GM18951 (cell line): ENCODE measurements around the gene MROH9.

ENCODE experiments used
- POLR2A ChIP-seq: IDR thresholded peaks from 4 replicates; pipeline ENCODE4 v1.6.1; 2011; ENCODE audit warnings: mild to moderate bottlenecking; ENCODE audit not compliant: insufficient read length, insufficient read depth; ENCODE audit errors: extremely low read depth
- in situ Hi-C: fragments of 300-500 bp; cut with MboI; formaldehyde crosslinking; loops from one replicate; pipeline ENCODE4 v1.12.0; 2022; ENCODE audit warnings: low sequenced_read_pairs, mixed read lengths, inconsistent platforms; ENCODE audit not compliant: unreplicated experiment

MROH9 gene

DNA sequence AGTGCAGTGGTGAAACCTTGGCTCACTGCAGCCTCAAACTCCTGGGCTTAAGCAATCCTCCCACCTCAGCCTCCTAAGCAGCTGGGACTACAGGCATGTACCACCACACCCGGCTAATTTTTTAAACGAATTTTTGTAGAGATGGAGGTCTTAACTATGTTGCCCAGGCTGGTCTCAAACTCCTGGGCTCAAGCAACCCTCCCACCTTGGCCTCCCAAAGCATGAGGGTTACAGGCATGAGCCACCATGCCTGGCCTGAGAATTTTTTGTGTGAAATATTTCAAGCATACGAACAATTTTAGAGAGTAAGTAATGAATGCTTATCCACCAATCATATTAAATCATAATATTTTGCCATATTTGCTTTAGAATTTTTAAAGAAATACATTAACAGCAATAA lies 51.6 kb downstream of the MROH9 start:
- in situ Hi-C loops, result no loop called here
- TF ChIP-seq POLR2A, result no peak

GRCh38 chr1:170987424-170987823 lies 52.1 kb downstream of the MROH9 start:
- TF ChIP-seq POLR2A, result no peak
- in situ Hi-C loops, result no loop called here

- in situ Hi-C loops, result no loop called here
- no peak for TF ChIP-seq POLR2A
These were observed 57.8 kb downstream of the MROH9 start for GRCh38 chr1:170993151-170993550.

GRCh38 chr1:170993717-170994116 lies 58.4 kb downstream of the MROH9 start:
- TF ChIP-seq POLR2A, result no peak
- in situ Hi-C loops, result no loop called here

DNA sequence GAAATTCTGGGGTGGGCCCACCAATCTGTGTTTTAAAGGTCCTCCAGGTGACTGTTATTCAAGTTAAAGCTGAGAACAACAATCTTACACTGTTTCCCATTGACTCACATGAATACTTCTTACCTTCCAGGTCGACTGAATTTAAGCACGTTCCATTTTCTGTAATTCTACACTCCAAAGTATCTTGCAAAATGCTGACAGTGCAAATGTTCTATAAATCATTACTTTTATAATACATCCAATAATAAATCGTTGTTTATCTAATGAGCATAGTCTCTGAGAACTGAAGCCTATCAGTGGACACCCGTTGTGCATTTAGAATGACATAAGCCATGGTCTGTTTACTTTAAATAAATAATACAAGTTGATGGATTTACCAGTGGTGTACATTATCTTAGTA lies 79.5 kb downstream of the MROH9 start:
- TF ChIP-seq POLR2A, result no peak
- in situ Hi-C loops, result no loop called here

GRCh38 chr1:171017426-171017825 lies 82.1 kb downstream of the MROH9 start:
- in situ Hi-C loops, result no loop called here
- TF ChIP-seq POLR2A, result no peak

DNA sequence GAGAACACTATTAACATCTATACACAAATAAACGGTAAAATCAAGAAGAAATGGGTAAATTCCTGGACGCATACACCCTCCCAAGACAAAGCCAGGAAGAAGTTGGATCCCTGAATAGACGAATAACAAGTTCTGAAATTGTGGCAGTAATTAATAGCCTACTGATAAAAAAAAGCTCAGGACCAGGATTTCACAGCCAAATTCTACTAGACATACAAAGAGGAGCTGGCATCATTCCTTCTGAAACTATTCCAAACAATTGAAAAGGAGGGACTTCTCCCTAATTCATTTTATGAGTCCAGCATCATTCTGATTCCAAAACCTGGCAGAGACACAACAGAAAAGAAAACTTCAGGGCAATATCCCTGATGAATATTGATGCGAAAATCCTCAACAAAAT lies 84.6 kb downstream of the MROH9 start:
- TF ChIP-seq POLR2A, result no peak
- in situ Hi-C loops, result no loop called here

- in situ Hi-C loops, result no loop called here
- TF ChIP-seq POLR2A, result no peak
These were observed 97.7 kb downstream of the MROH9 start for GRCh38 chr1:171032822-171033702.

GRCh38 chr1:171037626-171038025 lies 102.3 kb downstream of the MROH9 start:
- in situ Hi-C loops, result no loop called here
- no peak for TF ChIP-seq POLR2A

DNA sequence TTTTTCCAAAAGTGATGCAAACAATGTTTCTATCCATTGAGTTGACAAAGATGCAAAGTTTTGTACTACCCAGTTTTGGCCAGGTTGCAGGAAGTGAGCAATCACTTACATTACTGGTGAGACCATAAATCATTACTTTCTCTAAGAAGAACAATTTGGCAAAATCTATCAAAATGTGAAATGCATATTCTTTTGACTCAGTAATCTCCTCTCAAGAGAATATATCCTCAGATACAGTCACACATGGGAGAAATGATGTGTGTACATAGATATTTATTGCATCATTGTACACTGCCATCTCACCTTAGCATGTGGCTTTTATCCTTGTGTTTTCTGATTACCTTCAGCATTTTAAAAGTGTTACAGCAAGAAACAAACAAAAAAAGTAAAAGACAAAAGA lies 103.0 kb downstream of the MROH9 start:
- in situ Hi-C loops, result no loop called here
- no peak for TF ChIP-seq POLR2A

DNA sequence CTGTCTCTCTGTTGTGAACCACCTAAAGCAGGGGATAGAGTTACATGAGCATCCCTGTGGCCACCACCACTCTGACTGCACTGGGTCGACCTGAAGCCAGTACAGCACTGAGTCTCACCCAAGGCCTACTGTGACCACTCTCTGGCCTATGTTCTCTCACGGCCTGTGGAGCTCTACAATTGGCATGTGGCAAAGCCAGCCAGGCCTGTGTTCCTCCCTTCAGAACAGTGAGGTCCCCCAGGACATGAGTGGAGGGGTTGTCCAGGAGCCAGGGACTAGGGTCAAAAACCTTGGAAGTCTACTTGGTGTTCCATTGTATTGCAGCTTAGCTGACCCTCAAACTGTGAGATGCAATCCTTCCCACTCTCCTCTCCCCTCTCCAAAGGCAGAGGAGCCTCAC lies 112.7 kb downstream of the MROH9 start:
- in situ Hi-C loops, result no loop called here
- TF ChIP-seq POLR2A, result no peak

- in situ Hi-C loops, result no loop called here
- TF ChIP-seq POLR2A, result no peak
These were observed 117.6 kb downstream of the MROH9 start for GRCh38 chr1:171052977-171053376.

DNA sequence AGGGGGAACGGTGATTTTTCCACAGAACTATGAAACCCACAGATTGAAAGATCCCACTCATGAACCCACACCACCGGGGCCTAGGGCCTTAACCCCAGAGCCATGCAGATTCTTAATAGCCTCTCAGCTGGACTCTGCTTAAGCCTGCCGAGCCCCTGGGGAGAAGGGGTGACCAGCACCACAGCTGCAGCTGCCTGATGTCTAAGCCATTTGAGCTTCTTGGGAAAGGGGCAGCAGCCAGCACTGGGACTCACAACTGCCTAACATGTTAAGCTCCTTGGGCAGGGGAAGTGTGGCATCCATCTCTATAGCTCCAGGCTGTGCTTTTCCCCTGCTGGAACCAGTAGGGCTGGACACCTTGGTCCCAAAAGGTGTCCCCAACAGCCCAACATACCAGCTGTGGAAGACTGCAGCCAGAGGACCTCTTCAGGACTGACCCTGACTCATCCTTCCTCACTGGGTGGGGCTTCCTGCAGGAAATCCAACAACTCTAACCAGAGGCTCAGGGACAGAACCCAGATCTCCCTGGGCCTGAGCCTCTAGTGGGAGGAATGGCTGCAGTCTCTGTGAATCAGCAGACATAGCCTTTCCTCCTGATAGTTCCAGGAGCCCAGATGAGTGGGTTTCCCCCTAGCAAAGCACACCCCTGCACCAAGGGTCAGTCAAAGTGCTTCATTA lies 120.8 kb downstream of the MROH9 start:
- in situ Hi-C loops, result no loop called here
- TF ChIP-seq POLR2A, result no peak

DNA sequence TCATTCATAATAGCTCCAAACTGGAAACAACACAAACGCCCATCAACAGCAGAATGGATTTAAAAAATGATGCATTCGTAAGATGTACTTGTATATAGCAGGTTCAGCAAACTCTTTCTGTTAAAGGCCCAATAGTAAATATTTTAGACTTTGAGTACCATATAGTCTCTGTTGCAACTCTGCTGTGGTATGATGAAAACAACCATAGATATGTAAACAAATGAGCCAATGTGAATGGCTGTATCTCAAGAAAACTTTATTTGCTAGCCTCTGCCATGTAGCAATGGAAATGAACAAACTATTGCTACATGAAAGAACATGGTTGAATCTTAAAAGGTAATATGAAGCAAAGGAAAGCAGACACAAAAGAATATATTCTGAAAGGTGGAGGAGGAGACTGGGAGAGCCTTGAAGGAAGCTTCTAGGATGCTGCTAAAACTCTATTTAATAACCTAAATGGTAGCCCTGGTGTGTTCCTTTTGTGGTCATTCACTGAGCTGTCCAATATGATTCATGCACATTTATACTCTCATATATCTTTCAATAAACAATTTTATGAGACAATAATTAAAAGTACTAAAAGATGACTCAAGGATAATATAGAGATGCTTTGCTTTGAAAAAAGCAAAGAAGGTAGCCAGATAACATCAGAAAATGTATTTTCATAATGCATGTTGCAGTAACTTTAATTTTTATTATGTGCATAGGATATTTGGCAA lies 126.2 kb downstream of the MROH9 start:
- in situ Hi-C loops, result no loop called here
- no peak for TF ChIP-seq POLR2A

DNA sequence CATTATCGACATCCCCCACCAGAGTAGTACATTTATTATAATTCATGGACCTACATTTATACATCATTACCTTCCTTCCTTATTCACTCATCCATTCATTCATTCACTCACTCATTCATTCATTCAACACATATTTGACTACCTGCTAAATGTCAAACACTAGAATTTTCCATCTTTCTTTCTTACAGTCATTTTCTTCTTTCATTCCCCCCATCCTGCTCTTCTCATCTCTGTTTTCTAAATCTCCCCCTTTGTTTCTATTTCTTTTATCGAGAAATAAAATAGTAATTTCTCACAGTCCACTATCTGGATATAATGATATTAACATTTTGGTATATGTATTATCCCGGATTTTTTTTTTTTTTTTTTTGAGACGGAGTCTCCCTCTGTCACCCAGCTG lies 127.6 kb downstream of the MROH9 start:
- in situ Hi-C loops, result no loop called here
- TF ChIP-seq POLR2A, result no peak
